Measurements from ENCODE around the gene ZAR1L. TPM values are rescaled to one million over a fixed set of nuclear protein-coding genes. Genes with fewer than 3 reads are reported as not detected.

Gene ZAR1L
- total and polyA plus RNA-seq, 2 of the 4 experiments (the other 2 are of a cell fraction), result not detected

DNA sequence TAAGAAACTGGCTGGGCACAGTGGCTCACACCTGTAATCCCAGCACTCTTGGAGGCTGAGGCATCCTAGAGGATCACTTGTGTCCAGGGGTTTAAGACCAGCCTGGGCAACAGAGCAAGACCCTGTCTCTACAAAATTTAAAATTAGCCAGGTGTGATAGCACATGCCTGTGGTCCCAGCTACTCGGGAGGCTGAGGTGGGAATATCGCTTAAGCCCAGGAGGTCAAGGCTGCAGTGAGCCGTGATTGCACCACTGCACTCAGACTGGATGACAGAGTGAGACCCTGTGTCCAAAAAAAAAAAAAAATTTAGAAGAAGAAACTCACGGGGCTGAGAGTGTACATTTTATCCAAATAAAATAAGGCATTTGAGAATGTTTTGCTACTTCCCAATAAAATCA is 58.9 kb downstream of the ZAR1L start:
- Histone ChIP-seq H3K4ac (ENCODE audit: low read depth, low read length) (peak overlapping the region; percentile 66; the same call in 1 of the 2 replicates), H3K27ac (ENCODE audit: insufficient read depth, low read length) (no peak overlapping the region), H2BK20ac (ENCODE audit: low read depth, low read length) (no peak overlapping the region), H2BK120ac (ENCODE audit: low read depth, low read length) (peak overlapping the region; percentile 49; the same call in 1 of the 2 replicates), H3K9me3 (ENCODE audit: control insufficient read depth, insufficient read depth, low read length) (no peaks in the 10 kb centered on the region), H3K23ac (ENCODE audit: low read depth, low read length) (no peak overlapping the region), H3K9me1 (ENCODE audit: insufficient read depth, low read length) (0 out of 2 replicates have a peak, but pooled peaks cover 3% of the 10 kb centered on the region), H4K8ac (ENCODE audit: low read depth in 2 of 2, low read length in 2 of 2) (no peak overlapping the region; a peak in 1 of 4 replicates), H3K56ac (ENCODE audit: extremely low read depth, insufficient read depth, low read length) (no peak overlapping the region), H3K27me3 (ENCODE audit: control insufficient read depth, insufficient read depth, low read length) (no peaks in the 10 kb centered on the region), H3K4me2 (ENCODE audit: low read depth, low read length) (no peak overlapping the region), H3K4me3 (ENCODE audit: insufficient read depth, low read depth, low read length) (no peak overlapping the region), H3K4me1 (ENCODE audit: control insufficient read depth, insufficient read depth, low read length) (peaks cover 3% of the 10 kb centered on the region), H2AK9ac (replicated peaks; ENCODE audit: low read depth, low read length, poor library complexity) (no peak overlapping the region), H3K79me1 (ENCODE audit: low read depth in 1 of 2, low read length in 2 of 2) (no peaks in the 10 kb centered on the region), H4K20me1 (ENCODE audit: insufficient read depth, low read length) (no peaks in the 10 kb centered on the region), H3K36me3 (ENCODE audit: control insufficient read depth, insufficient read depth, low read length) (peaks cover 6% of the 10 kb centered on the region), H3K9ac (ENCODE audit: low read depth, low read length) (no peak overlapping the region), H3K14ac (replicated peaks; ENCODE audit: low read depth, low read length) (peak overlapping the region; percentile 66; the same call in 1 of the 2 replicates), H2AK5ac (ENCODE audit: low read depth, low read length) (no peak overlapping the region), H4K91ac (ENCODE audit: insufficient read depth, low read depth, low read length) (no peak overlapping the region), H4K5ac (ENCODE audit: low read depth, low read length) (no peak overlapping the region), H2AFZ (replicated peaks; ENCODE audit: low read length, poor library complexity) (no peak overlapping the region), H3K18ac (ENCODE audit: low read depth, low read length) (no peak overlapping the region), H2BK5ac (ENCODE audit: low read depth, low read length, poor library complexity, severe bottlenecking) (no peak overlapping the region), H2BK15ac (ENCODE audit: low read depth, low read length) (no peak overlapping the region)
- dilution Hi-C loops (cut with HindIII; ENCODE audit: low sequenced_read_pairs, unreplicated experiment), result no loop called here
- ATAC-seq (ENCODE audit: low read depth) (no peak), DNase-seq (no peak)
- in situ Hi-C loops (cut with MboI; ENCODE audit: low sequenced_read_pairs), result no loop called here
- intact Hi-C loops (cut with micrococcal nuclease), result no loop called here
- CTCF ChIA-PET, result interaction anchor here (0.6 to 3.0 kb wide), 2 partner anchors 10 to 1900 kb away, joined by 5 to 14 read pairs; no protein-coding TSS in a partner anchor
- POLR2A ChIA-PET (ENCODE audit: unreplicated experiment), result no interaction called here
- no peak for TF ChIP-seq FOS (IDR thresholded peaks at IDR 0.05; ENCODE audit: low read depth, low read length)
- no peak for TF ChIP-seq CEBPB (IDR thresholded peaks at IDR 0.05; ENCODE audit: low read depth, low read length)
- TF ChIP-seq MAFK (IDR thresholded peaks at IDR 0.05; ENCODE audit: low read depth, low read length), result no peak
- no TSS peak for BruUV-seq (replicated peaks)
- no CpG with 5 or more reads among the region's 4 CpGs for WGBS, 2 experiments (ENCODE audit: extremely low coverage in 2 of 2, insufficient read length in 1 of 2)
